HK-2 (cell line): ENCODE measurements around the gene TRIM41.
"Not testable (repeated sequence)": the region's sequence is repeated elsewhere in the genome, so short reads cannot be mapped to it uniquely, and the experiment has no call there.

Source experiments
- DNase-seq: peaks from one replicate; pipeline ENCODE4 v3.0.0-alpha.2; 2018; ENCODE audit not compliant: unreplicated experiment

TRIM41 gene

DNA sequence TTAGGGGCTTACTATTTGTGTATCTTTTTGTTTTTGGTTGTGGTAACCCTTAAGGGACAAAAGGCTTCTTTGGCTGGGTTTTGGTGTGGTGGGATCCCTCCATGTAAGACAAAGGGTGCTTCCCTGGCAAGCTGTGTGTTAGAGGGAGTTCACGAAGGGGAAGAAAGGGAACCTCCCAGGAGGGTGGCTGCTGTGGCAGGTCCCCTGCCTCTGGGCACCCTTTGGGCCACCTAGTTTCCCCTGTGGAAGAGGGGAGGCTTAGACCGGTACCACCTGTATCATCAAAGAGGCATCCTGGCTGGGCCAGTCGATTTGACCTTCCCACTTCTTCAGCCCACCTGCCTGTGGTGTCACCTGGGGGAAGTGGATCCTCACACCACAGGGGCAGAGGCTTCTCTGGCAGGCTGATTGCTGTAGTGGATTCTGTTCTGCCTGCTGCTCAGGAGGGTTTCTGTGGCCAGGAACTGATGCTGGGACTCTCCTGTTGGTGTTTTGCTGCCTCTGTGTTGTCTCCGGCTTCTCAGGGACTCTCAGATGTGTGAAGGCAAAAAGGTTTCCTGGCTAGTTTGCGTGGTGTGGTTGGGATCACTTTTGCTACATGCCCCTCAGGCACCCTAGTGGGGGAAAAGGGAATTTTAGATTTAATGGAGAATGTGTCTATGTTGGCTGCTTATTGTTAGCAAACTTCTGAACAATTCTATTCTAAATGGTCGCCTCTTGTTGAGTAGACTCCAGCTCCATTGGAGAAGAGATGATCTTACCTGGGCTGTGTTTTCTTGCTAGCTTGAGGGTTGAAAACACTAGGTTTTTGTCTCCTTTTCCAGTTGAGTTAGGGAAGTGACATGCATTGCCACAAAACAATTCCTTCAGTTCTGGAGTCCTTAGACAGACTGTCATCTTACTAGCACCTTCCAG lies 61.0 kb downstream of the TRIM41 start:
- DNase-seq = not testable (repeated sequence)
